Neural cell (in vitro differentiated cells): Measurements from ENCODE around the gene SLC5A5. TPM values are rescaled to one million over a fixed set of nuclear protein-coding genes. Genes with fewer than 3 reads are reported as not detected.
A peak's percentile ranks its signal among the peaks of the same experiment; 100 is the strongest.

Source experiments
- H2AFZ ChIP-seq: fragments of 200-600, 300-800 bp; sonication (generic), shearing (Covaris generic); 2 replicates; pipeline ENCODE4 v1.6.0; 2014; ENCODE audit warnings: low read depth, mild to moderate bottlenecking, antibody characterized with exemption, low read length, moderate library complexity
- H3F3A ChIP-seq: fragments of 200-600 bp; shearing (Covaris generic); 2 replicates; pipeline ENCODE4 v1.6.1; 2016; ENCODE audit warnings: mild to moderate bottlenecking, moderate library complexity, mixed read lengths, antibody characterized with exemption, low read length; ENCODE audit not compliant: insufficient read depth, poor library complexity, severe bottlenecking
- H3K27ac ChIP-seq: fragments of 200-600, 300-800 bp; sonication (generic), shearing (Covaris generic); 2 replicates; pipeline ENCODE4 v1.5.1; 2014; ENCODE audit warnings: mild to moderate bottlenecking, low read length, moderate library complexity
- H3K27me3 ChIP-seq: fragments of 300-800, 200-600 bp; sonication (generic), shearing (Covaris generic); 2 replicates; pipeline ENCODE4 v1.6.0; 2014; ENCODE audit warnings: mild to moderate bottlenecking, low read depth, low read length, moderate library complexity; ENCODE audit not compliant: insufficient read depth
- H3K36me3 ChIP-seq: fragments of 300-800, 200-600 bp; sonication (generic), shearing (Covaris generic); 2 replicates; pipeline ENCODE4 v1.5.1; 2014; ENCODE audit warnings: mild to moderate bottlenecking, antibody characterized with exemption, low read length, moderate library complexity; ENCODE audit not compliant: insufficient read depth
- H3K4me2 ChIP-seq: fragments of 300-800, 200-600 bp; sonication (generic), shearing (Covaris generic); 2 replicates; pipeline ENCODE4 v1.6.0; 2014; ENCODE audit warnings: mild to moderate bottlenecking, low read length
- H3K4me3 ChIP-seq: fragments of 300-800, 200-600 bp; sonication (generic), shearing (Covaris generic); 2 replicates; pipeline ENCODE4 v1.5.1; 2014; ENCODE audit warnings: mild to moderate bottlenecking, low read length, moderate library complexity
- H3K79me2 ChIP-seq: fragments of 200-600 bp; shearing (Covaris generic); replicated peaks from 2 replicates; pipeline ENCODE4 v1.6.0; 2014; ENCODE audit warnings: mild to moderate bottlenecking, low read length, moderate library complexity; ENCODE audit not compliant: insufficient read depth
- H3K9ac ChIP-seq: fragments of 300-800, 200-600 bp; sonication (generic), shearing (Covaris generic); 2 replicates; pipeline ENCODE4 v1.6.1; 2016; ENCODE audit warnings: mild to moderate bottlenecking, low read length, mixed read lengths
- H3K9me2 ChIP-seq: fragments of 200-600 bp; shearing (Covaris generic); 2 replicates; pipeline ENCODE4 v1.6.1; 2016; ENCODE audit warnings: mild to moderate bottlenecking, low read length, mixed read lengths; ENCODE audit not compliant: insufficient read depth
- H3K9me3 ChIP-seq: fragments of 200-600, 300-800 bp; sonication (generic), shearing (Covaris generic); 2 replicates; pipeline ENCODE4 v1.6.1; 2016; ENCODE audit warnings: mild to moderate bottlenecking, mixed run types, low read length, moderate library complexity, mixed read lengths
- H4K20me1 ChIP-seq: fragments of 200-600 bp; shearing (Covaris generic); 2 replicates; pipeline ENCODE4 v1.6.1; 2016; ENCODE audit warnings: mild to moderate bottlenecking, mixed run types; ENCODE audit not compliant: insufficient read depth
- CTCF ChIP-seq: fragments of 450-650 bp; IDR thresholded peaks from 2 replicates; pipeline ENCODE4 v1.5.1; 2014; ENCODE audit warnings: antibody characterized with exemption, mild to moderate bottlenecking, moderate library complexity; ENCODE audit not compliant: poor library complexity, severe bottlenecking
- EP300 ChIP-seq: fragments of 450-650 bp; conservative IDR thresholded peaks from 2 replicates; pipeline ENCODE4 v1.6.1; 2014; ENCODE audit warnings: antibody characterized with exemption, mild to moderate bottlenecking, moderate library complexity; ENCODE audit not compliant: poor library complexity, severe bottlenecking
- EZH2 ChIP-seq: fragments of 200-600, 300-800 bp; shearing (Covaris generic), sonication (generic); IDR thresholded peaks from 2 replicates; pipeline ENCODE4 v1.6.1; 2014; ENCODE audit warnings: antibody characterized with exemption, low read length, borderline replicate concordance, mild to moderate bottlenecking; ENCODE audit not compliant: insufficient read depth, poor library complexity, severe bottlenecking
- MXI1 ChIP-seq: fragments of 450-650 bp; conservative IDR thresholded peaks from 2 replicates; pipeline ENCODE4 v1.6.1; 2014; ENCODE audit warnings: antibody characterized with exemption, mild to moderate bottlenecking; ENCODE audit not compliant: poor library complexity, severe bottlenecking
- POLR2AphosphoS5 ChIP-seq: IDR thresholded peaks from 2 replicates; pipeline ENCODE4 v1.6.1; 2012
- RAD21 ChIP-seq: fragments of 450-650 bp; conservative IDR thresholded peaks from 2 replicates; pipeline ENCODE4 v1.6.1; 2014; ENCODE audit warnings: antibody characterized with exemption, mild to moderate bottlenecking, moderate library complexity
- SMC3 ChIP-seq: fragments of 450-650 bp; conservative IDR thresholded peaks from 2 replicates; pipeline ENCODE4 v1.6.1; 2014; ENCODE audit warnings: antibody characterized with exemption, mild to moderate bottlenecking, moderate library complexity; ENCODE audit not compliant: poor library complexity
- TAF1 ChIP-seq: IDR thresholded peaks from 2 replicates; pipeline ENCODE4 v1.6.1; 2012; ENCODE audit warnings: low read depth
- polyA plus RNA-seq: library from polyadenylated mRNA; depleted of rRNA; stranded (reverse); fragments of >200 nt; gene quantifications from 2 replicates; pipeline ENCODE4 v1.2.3, GENCODE V29; 2014
- TF ChIP-seq, protein P1 (sequence below): IDR thresholded peaks from 2 replicates; pipeline ENCODE4 v1.6.1; 2012; ENCODE audit warnings: borderline replicate concordance

The SLC5A5 gene
- polyA plus RNA-seq, 1 donor from 2014 or later: not detected

GRCh38 chr19:17873786-17874757 is 2.3 kb downstream of the SLC5A5 start:
- peaks cover 5% of the 10 kb centered on the region for H3K27me3 ChIP-seq
- no peak overlapping the region for H3K9ac ChIP-seq
- H3F3A ChIP-seq: no peaks in the 10 kb centered on the region
- peak overlapping the region; percentile 53 for H3K4me3 ChIP-seq
- no peaks in the 10 kb centered on the region for H3K79me2 ChIP-seq
- no peak overlapping the region for H3K4me2 ChIP-seq
- H3K36me3 ChIP-seq: no peaks in the 10 kb centered on the region
- H2AFZ ChIP-seq: no peak overlapping the region
- H3K9me3 ChIP-seq: no peaks in the 10 kb centered on the region
- TF ChIP-seq TAF1 (no peak), CTCF (no peak), SMC3 (no peak), RAD21 (no peak), EZH2 (no peak), EP300 (no peak)
- TF ChIP-seq, protein P1, sequence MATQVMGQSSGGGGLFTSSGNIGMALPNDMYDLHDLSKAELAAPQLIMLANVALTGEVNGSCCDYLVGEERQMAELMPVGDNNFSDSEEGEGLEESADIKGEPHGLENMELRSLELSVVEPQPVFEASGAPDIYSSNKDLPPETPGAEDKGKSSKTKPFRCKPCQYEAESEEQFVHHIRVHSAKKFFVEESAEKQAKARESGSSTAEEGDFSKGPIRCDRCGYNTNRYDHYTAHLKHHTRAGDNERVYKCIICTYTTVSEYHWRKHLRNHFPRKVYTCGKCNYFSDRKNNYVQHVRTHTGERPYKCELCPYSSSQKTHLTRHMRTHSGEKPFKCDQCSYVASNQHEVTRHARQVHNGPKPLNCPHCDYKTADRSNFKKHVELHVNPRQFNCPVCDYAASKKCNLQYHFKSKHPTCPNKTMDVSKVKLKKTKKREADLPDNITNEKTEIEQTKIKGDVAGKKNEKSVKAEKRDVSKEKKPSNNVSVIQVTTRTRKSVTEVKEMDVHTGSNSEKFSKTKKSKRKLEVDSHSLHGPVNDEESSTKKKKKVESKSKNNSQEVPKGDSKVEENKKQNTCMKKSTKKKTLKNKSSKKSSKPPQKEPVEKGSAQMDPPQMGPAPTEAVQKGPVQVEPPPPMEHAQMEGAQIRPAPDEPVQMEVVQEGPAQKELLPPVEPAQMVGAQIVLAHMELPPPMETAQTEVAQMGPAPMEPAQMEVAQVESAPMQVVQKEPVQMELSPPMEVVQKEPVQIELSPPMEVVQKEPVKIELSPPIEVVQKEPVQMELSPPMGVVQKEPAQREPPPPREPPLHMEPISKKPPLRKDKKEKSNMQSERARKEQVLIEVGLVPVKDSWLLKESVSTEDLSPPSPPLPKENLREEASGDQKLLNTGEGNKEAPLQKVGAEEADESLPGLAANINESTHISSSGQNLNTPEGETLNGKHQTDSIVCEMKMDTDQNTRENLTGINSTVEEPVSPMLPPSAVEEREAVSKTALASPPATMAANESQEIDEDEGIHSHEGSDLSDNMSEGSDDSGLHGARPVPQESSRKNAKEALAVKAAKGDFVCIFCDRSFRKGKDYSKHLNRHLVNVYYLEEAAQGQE: no peak
- no peak overlapping the region for H3K27ac ChIP-seq
- no peaks in the 10 kb centered on the region for H4K20me1 ChIP-seq
- no peaks in the 10 kb centered on the region for H3K9me2 ChIP-seq

DNA sequence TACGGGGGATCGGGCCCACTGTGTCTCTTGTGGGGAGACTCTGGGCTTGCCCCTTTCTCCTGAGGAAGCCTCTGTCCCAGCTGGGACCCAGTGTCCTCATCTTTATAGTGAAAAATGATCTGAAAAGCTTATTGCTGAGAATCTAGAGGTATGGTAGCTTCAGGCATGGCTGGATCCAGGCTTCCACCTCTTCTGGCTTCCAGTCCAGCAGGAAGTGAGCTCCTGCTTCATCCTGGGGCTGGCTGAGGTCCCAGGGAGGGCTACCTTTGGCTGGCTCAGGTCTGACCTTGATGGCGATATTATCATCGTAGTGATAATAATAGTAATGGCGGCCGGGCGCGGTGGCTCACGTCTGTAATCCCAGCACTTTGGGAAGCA is 3.0 kb downstream of the SLC5A5 start:
- no peaks in the 10 kb centered on the region for H3K79me2 ChIP-seq
- H3K9ac ChIP-seq: no peak overlapping the region
- no peaks in the 10 kb centered on the region for H3K9me2 ChIP-seq
- H3K4me3 ChIP-seq: no peak overlapping the region
- no peak overlapping the region for H2AFZ ChIP-seq
- H3K27ac ChIP-seq: no peak overlapping the region
- no peaks in the 10 kb centered on the region for H4K20me1 ChIP-seq
- peaks cover 5% of the 10 kb centered on the region for H3K27me3 ChIP-seq
- TF ChIP-seq RAD21 (no peak), SMC3 (no peak), MXI1 (no peak), POLR2AphosphoS5 (no peak), EP300 (no peak), EZH2 (no peak), CTCF (no peak), TAF1 (no peak)
- TF ChIP-seq, protein P1: no peak
- H3K36me3 ChIP-seq: no peaks in the 10 kb centered on the region
- H3K9me3 ChIP-seq: no peaks in the 10 kb centered on the region
- no peak overlapping the region for H3K4me2 ChIP-seq
- no peaks in the 10 kb centered on the region for H3F3A ChIP-seq
